Common myeloid progenitor, CD34-positive (primary cell): Measurements from ENCODE around the gene CSTB.

Source experiments
- CTCF ChIA-PET: fragments of 350-600 bp; sonication (Branson Sonifier 250); formaldehyde crosslinking; loops from one replicate; lab custom pipeline; 2021; ENCODE audit warnings: antibody characterized with exemption; lab: Charles Lee
- POLR2A ChIA-PET: fragments of 350-600 bp; sonication (Branson Sonifier 250); formaldehyde crosslinking; loops from one replicate; lab custom pipeline; 2021; ENCODE audit warnings: antibody characterized with exemption; lab: Charles Lee
- DNase-seq, 3 donors: peaks; one replicate each; pipeline versions ENCODE4 v3.0.0 to v3.0.0-alpha.2; 2013
- H3K27ac ChIP-seq, 2 experiments: 1 replicate in 1 of 2; 2 replicates in 1 of 2; pipeline ENCODE4 v1.7.0; 2013; ENCODE audit warnings: inconsistent platforms in 2 of 2, low read length in 2 of 2, mild to moderate bottlenecking in 2 of 2, low read depth in 1 of 2, moderate library complexity in 1 of 2; ENCODE audit not compliant: severe bottlenecking in 2 of 2, insufficient read depth in 1 of 2, poor library complexity in 1 of 2
- H3K27me3 ChIP-seq, 5 experiments: replicated peaks in 2 of 5; 1 replicate in 3 of 5; 2 replicates in 2 of 5; pipeline versions ENCODE4 v1.6.1 to v1.7.0; 2013; ENCODE audit warnings: low read length in 4 of 5, mild to moderate bottlenecking in 2 of 5, moderate library complexity in 2 of 5, inconsistent platforms in 1 of 5; ENCODE audit not compliant: insufficient read depth in 5 of 5, control insufficient read depth in 4 of 5
- H3K36me3 ChIP-seq, 4 experiments: 1 replicate in 2 of 4; 2 replicates in 2 of 4; pipeline versions ENCODE4 v1.6.1 to v1.7.0; 2013; ENCODE audit warnings: low read length in 3 of 4, control low read depth in 1 of 4, mild to moderate bottlenecking in 1 of 4; ENCODE audit not compliant: control insufficient read depth in 4 of 4, insufficient read depth in 4 of 4
- H3K4me1 ChIP-seq, 4 experiments: 1 replicate in 3 of 4; 2 replicates in 1 of 4; pipeline versions ENCODE4 v1.6.1 to v1.7.1; 2013; ENCODE audit warnings: low read length in 3 of 4, mild to moderate bottlenecking in 3 of 4, control low read depth in 1 of 4, inconsistent platforms in 1 of 4, moderate library complexity in 1 of 4; ENCODE audit not compliant: control insufficient read depth in 4 of 4, insufficient read depth in 4 of 4; ENCODE audit errors: control extremely low read depth in 1 of 4
- H3K4me3 ChIP-seq, 7 experiments: 1 replicate in 4 of 7; 2 replicates in 3 of 7; pipeline versions ENCODE4 v1.5.1 to v1.7.0; 2013; ENCODE audit warnings: mild to moderate bottlenecking in 7 of 7, low read length in 6 of 7, moderate library complexity in 6 of 7, inconsistent platforms in 2 of 7, low read depth in 2 of 7, control low read depth in 1 of 7; ENCODE audit not compliant: insufficient read depth in 4 of 7, control insufficient read depth in 1 of 7; ENCODE audit errors: extremely low read depth in 1 of 7
- H3K9me3 ChIP-seq, 5 experiments: 1 replicate in 4 of 5; 2 replicates in 1 of 5; pipeline versions ENCODE4 v1.6.1 to v1.7.1; 2013; ENCODE audit warnings: low read length in 4 of 5, mild to moderate bottlenecking in 2 of 5, inconsistent platforms in 1 of 5, low read depth in 1 of 5, moderate library complexity in 1 of 5; ENCODE audit not compliant: control insufficient read depth in 4 of 5, insufficient read depth in 2 of 5; ENCODE audit errors: control extremely low read depth in 1 of 5
- WGBS: methylation state at CpG from one replicate; pipeline ENCODE4 v1.1.5; 2013; ENCODE audit not compliant: insufficient coverage; 5-methylcytosine and 5-hydroxymethylcytosine counted together

The CSTB gene

GRCh38 chr21:43757601-43758000 lies 18.5 kb downstream of the CSTB start:
- DNase-seq, result no peak
- POLR2A ChIA-PET, result no interaction called here
- Histone ChIP-seq H3K9me3 (no peaks in the 10 kb centered on the region), H3K4me1 (no peaks in the 10 kb centered on the region), H3K4me3 (no peak overlapping the region), H3K36me3 (peaks cover 5 to 71% (median 21%) of the 10 kb centered on the region in 4 experiments), H3K27me3 (no peaks in the 10 kb centered on the region), H3K27ac (no peak overlapping the region)
- 95% methylated on average over 15 of the region's 16 CpGs for WGBS
- CTCF ChIA-PET, result no interaction called here

DNA sequence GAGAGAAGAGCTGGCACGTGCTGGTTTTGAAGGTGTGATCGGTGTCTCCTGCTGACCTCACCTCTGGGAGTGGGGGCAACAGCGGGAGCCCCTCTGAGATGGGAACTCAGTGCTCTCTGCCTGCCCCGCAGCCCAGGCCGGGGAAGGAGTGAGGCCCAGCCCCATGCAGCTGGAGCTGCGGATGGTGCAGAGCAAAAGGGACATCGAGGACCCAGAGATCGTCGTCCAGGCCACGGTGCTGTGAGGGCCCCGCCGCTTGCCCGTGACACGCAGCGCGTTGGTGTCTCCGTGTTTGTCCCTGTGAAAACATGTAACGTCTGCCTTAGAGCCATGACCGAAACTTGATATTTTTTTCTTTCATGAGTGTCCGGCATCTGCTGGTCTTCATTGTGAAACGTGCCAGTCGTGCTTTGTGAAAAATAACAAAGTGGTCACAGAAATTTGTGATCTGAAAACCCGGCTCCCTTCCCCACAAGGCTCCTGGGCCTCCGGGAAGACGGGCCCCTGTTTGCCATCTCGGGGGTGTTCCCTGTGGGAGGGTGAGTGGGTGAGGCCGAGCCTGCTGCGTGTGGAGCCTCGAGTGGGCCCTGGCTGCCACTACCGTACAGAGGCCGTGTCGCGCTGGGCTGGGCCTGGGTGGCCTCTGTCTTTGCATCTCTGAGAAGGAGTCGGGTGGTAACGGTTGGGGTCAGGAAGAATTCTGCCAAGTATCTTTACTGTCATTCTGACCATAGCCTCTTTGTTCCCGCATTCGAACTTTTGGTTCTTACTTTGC lies 20.1 kb downstream of the CSTB start:
- H3K36me3 ChIP-seq, result peaks cover 5 to 70% (median 25%) of the 10 kb centered on the region in 4 experiments
- no peaks in the 10 kb centered on the region for H3K27me3 ChIP-seq
- no peaks in the 10 kb centered on the region for H3K4me1 ChIP-seq
- ChIA-PET CTCF (no interaction called here), POLR2A (no interaction called here)
- WGBS, result 99% methylated on average over 32 of the region's 37 CpGs
- no peaks in the 10 kb centered on the region for H3K9me3 ChIP-seq
- H3K4me3 ChIP-seq, result no peak overlapping the region
- H3K27ac ChIP-seq, result no peak overlapping the region
- no peak for DNase-seq

DNA sequence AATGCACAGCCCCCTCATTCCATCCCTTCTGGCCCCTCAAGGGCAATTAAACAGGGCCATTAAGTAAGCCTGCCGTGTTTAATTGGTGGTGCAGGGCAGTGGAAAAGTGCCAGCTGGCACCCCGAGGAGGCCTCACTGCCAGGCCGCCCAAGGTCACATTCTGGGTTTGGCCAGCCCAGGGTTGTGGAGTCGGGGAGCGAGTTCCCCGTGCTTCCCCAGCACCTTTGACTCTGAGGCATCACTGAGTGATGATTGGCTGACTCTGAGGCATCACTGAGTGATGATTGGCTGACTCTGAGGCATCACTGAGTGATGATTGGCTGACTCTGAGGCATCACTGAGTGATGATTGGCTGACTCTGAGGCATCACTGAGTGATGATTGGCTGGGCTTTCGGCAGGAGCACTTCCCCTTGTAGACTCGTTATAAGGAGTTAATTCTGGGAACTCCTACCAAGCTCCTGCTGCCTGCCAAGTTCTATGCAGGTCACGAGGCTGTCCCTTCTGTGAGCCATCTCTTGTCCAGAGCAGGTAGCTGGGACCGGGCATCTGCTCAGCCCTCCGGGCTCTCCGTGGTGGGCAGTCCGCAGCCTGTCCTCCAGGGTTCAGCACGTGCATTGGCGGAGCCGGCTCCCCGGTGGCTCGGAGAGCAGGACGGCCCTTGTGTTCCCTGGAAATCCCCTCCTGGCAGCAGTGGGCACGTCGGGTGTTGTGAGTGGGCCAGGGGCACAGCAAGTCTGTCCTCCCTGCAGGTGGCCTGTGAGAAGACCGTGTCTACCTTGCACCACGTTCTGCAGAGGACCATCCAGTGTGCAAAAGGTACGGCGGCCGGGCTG lies 20.9 kb downstream of the CSTB start:
- CTCF ChIA-PET, result interaction anchor here (1.0 kb wide), 1 partner anchor 19 kb away, joined by 3 read pairs; no protein-coding TSS in a partner anchor
- no peaks in the 10 kb centered on the region for H3K9me3 ChIP-seq

DNA sequence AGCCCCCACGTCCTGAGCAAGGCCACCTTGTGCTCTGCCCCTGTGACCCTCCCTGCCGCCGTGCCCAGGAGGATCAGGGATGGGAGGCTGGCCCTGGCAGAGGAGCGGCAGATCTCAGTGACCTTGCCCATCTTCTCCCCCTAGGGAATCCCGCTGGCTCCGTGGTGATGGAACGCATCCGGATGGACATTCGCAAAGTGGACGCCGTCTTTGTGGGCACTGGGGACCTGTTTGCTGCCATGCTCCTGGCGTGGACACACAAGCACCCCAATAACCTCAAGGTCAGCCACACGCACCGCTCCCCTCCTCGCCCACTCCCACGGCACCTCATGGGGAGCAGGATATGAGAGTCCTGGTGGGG lies 22.7 kb downstream of the CSTB start:
- ChIA-PET CTCF (no interaction called here), POLR2A (no interaction called here)
- Histone ChIP-seq H3K36me3 (peaks cover 5 to 77% (median 27%) of the 10 kb centered on the region in 4 experiments), H3K27ac (no peak overlapping the region), H3K9me3 (no peaks in the 10 kb centered on the region), H3K27me3 (no peaks in the 10 kb centered on the region), H3K4me3 (no peak overlapping the region), H3K4me1 (peaks cover 0 to 8% (median 6%) of the 10 kb centered on the region in 4 experiments)
- WGBS, result 100% methylated on average over 16 of the region's 16 CpGs
- DNase-seq, result no peak

More for the DNA sequence above, 20.9 kb downstream of the CSTB start:
- peaks cover 5 to 77% (median 28%) of the 10 kb centered on the region in 4 experiments for H3K36me3 ChIP-seq
- no peaks in the 10 kb centered on the region for H3K27me3 ChIP-seq
- 96% methylated on average over 23 of the region's 26 CpGs for WGBS
- no peak overlapping the region for H3K27ac ChIP-seq
- H3K4me3 ChIP-seq, result no peak overlapping the region
- H3K4me1 ChIP-seq, result no peaks in the 10 kb centered on the region
- POLR2A ChIA-PET, result no interaction called here
- no peak for DNase-seq

GRCh38 chr21:43752758-43753438 lies 23.2 kb downstream of the CSTB start:
- 96% methylated on average over 25 of the region's 28 CpGs for WGBS
- Histone ChIP-seq H3K9me3 (no peaks in the 10 kb centered on the region), H3K4me3 (no peak overlapping the region), H3K36me3 (peaks cover 5 to 75% (median 27%) of the 10 kb centered on the region in 4 experiments), H3K27me3 (no peaks in the 10 kb centered on the region), H3K4me1 (peaks cover 0 to 8% (median 6%) of the 10 kb centered on the region in 4 experiments), H3K27ac (no peak overlapping the region)
- DNase-seq, result no peak
- ChIA-PET POLR2A (no interaction called here), CTCF (no interaction called here)

DNA sequence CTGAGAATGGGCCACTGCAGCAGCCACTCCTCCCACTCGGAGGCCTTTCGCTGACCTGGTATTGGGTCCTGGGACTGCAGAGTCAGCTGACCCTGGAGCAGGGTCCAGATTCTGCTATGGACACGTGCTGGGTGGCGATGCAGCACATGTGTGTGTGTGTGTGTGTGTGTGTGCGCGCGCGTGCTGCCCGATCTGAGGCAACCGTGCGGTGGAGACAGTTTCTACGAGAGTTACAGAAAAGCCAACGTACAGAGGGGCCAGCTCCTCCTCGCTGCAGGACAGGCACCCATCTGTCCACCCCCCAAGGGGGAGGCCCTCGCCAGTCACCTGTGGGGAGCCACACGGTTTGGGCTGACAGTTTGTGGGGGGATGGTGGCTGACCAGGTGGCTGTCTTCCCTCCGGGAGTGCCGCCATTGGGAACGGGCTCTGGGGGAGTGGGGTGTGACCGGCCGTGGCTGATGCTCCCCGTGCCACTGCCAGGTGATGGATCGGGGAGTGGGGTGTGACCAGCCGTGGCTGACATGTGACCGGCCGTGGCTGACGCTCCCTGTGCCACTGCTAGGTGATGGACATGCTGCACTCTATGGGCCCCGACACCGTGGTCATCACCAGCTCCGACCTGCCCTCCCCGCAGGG lies 24.0 kb downstream of the CSTB start:
- DNase-seq, result no peak
- Histone ChIP-seq H3K4me1 (peaks cover 0 to 8% (median 6%) of the 10 kb centered on the region in 4 experiments), H3K4me3 (no peak overlapping the region), H3K9me3 (no peaks in the 10 kb centered on the region), H3K36me3 (peaks cover 5 to 75% (median 31%) of the 10 kb centered on the region in 4 experiments), H3K27ac (no peak overlapping the region), H3K27me3 (no peaks in the 10 kb centered on the region)
- POLR2A ChIA-PET, result no interaction called here
- 97% methylated on average over 24 of the region's 31 CpGs for WGBS
- CTCF ChIA-PET, result no interaction called here
